CD4-positive, alpha-beta T cell treated with Interleukin-4 for 4 hours (primary cell): ENCODE measurements around the gene PES1.
"Not testable (repeated sequence)": the region's sequence is repeated elsewhere in the genome, so short reads cannot be mapped to it uniquely, and the experiment has no call there.

Source experiments
- DNase-seq: peaks from one replicate; pipeline ENCODE4 v3.0.0-alpha.2; 2020

PES1 gene

DNA sequence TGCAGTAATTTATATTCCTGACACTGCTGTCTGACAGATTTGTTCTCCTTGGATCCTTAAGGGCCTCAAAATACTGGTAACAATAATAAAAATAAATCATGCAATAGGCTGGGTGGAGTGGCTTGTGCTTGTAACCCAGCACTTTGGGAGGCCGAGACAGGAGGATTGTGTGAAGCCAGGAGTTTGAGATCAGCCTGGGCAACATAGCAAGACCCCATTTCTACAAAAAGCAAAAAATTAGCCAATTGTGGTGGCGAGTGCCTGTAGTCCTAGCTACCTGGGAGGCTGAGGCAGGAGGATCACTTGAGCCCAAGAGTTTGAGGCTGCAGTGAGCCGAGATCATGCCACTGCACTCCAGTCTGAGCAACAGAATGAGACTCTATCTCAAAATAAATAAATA lies 39.9 kb downstream of the PES1 start:
- not testable (repeated sequence) for DNase-seq

DNA sequence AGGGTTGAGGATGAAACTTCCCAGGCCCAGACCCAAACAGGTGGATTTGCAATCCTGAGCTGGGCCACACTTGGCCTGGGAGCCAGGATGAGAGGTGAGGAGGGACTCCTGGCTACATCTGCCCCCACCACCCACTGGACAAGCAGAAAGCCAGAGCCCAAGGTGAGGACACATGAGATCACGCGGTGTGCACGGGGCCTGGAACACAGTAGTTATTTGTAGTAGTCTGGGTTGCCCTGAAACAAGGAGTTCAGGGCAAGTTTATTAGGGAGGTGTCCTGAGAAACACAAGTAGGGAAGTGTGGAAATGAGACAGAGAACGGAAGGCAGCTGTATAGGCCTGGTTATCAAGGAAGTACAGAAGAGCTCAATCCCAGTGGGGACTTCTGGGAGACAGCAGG lies 44.5 kb downstream of the PES1 start:
- no peak for DNase-seq

DNA sequence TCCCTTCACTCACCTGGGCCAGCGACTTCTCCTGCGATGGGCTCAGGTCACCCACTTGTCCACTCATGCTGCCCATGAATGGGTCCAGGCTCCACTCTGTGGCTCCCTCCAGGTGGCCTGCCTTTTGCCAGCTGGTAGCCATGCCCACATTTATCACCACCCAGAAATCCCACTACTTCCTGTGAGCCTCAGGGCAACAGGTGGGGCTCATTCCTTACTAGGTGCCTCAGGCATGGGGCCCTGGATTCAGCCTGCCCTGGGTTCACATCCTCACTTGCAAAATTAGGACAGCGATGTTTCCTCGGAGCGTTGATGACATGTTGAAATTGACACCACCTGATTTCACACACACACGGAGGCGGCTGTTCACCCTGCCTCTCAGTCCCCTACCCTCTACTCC lies 45.1 kb downstream of the PES1 start, which contains the start of gene SEC14L6:
TSS of gene SEC14L6 (minus strand) at position 126 of the 400 bp plus-strand sequence. CDS start at position 67, 59 bp downstream.
- no peak for DNase-seq

DNA sequence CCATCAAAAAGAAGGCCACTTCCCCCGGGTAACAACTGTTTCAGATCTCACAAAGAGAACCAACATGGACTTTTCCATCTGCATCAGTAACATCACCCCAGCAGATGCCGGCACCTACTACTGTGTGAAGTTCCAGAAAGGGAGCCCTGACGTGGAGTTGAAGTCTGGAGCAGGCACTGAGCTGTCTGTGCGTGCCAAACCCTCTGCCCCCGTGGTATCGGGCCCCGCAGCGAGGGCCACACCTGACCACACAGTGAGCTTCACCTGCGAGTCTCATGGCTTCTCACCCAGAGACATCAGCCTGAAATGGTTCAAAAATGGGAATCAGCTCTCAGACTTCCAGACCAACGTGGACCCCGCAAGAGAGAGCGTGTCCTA lies 48.9 kb downstream of the PES1 start:
- no peak for DNase-seq

DNA sequence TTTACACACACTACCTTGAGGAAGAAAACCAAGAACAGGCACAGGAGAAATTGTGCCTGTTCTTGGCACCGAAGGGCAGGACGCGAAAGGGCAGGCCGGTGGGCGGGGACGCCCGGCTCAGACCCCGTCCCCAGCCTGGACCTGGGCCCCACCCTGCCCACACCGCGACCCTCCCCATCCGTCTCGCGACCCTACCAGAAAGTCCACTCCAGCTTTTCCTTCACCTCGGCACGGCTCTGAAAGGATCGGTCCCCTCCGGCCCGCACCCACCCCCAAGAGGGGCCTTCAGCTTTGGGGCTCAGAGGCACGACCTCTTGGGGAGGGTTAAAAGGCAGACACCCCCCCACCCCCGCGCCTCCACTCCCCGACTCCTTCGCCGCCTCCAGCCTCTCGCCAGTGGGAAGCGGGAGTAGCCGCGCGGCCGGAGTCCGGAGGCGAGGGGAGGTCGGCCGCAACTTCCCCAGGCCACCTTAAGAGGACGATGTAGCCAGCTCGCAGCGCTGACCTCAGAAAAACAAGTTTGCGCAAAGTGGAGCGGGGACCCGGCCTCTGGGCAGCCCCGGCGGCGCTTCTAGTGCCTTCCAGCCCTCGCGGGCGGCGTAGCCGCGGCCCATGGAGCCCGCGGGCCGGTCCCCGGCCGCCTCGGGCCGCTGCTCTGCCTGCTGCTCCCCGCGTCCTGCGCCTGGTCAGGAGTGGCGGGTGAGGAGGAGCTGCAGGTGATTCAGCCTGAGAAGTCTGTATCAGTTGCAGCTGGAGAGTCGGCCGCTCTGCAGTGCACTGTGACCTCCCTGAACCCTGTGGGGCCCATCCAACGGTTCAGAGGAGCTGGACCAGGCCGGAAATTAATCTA lies 49.5 kb downstream of the PES1 start:
- no peak for DNase-seq

DNA sequence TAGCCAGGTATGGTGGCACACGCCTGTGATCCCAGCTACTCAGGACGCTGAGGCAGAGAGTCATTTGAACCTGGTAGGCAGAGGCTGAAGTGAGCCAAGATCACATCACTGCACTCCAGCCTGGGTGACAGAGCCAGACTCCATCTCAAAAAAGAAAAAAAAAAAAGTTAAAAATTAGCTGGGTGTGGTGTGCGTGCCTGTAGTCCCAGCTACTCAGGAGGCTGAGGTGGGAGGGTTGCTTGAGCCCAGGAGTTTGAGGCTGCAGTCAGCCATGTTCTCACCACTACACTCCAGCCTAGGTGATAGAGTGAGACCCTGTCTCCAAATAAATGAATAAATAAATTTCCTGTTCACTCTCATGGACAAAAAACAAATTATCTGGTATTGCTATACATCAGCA lies 50.2 kb downstream of the PES1 start:
- DNase-seq, result not testable (repeated sequence)

DNA sequence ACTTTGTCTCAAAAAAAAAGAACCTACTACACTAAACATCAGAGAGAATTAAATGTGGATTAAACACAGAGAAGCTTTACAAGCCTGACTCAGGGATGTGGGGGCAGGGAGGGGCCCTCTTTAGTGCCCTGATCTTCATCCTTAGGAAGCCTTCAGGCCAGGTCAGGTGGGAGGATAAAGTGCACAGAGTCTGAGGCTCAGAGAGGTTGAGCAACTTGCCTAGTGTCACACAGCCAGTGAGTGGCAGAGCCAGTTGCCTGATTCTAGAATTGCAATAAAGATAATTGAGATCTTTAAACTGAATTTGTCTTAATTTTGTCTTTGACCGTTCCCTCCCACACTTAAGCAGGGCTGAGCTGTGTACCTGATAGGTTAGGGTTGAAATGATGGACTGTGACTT lies 52.3 kb downstream of the PES1 start:
- no peak for DNase-seq

DNA sequence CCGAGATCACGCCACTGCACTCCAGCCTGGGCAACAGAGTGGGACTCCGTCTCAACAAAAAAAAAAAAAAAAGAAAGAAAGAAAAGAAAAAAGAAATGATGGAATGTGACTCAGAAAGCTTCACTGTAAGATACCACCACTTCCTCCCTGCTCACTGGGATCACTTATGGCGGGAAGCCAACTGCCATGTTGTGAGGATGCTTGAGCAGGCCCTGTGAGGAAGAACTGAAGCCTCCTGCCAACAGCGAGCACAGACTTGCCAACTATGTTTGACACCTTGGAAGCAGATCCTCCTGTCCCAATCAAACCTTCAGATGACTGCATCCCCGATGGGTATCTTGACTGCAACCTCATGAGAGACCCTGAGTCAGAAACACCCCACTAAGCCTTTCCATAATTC lies 53.4 kb downstream of the PES1 start:
- no peak for DNase-seq

DNA sequence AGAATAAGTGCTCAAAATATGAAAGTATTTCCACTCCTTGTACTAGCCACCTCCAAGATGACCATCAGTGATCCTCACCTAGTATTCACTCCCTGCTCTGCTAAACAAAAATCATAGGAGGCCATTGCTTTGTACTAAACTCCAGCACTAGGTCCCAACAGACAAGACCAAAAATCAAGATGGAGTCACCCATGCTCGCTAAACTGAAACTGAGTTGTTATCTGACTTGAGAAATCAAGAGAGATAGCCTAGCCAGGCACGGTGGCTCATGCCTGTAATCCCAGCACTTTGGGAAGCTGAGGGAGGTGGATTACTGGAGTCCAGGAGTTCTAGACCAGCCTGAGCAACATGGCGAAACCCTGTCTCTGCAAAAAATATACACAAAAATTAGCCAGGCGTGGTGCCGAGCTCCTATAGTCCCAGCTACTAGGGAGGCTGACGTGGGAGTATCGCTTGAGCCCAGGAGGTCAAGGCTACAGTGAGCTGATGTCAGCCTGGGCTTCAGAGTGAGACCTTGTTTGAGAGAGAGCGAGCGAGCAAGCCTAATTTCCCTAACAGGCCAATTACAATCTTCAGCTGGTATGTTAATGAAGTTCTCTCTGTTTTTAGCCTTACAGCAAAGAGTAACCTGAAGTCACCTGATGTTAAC lies 54.5 kb downstream of the PES1 start:
- DNase-seq, result no peak

DNA sequence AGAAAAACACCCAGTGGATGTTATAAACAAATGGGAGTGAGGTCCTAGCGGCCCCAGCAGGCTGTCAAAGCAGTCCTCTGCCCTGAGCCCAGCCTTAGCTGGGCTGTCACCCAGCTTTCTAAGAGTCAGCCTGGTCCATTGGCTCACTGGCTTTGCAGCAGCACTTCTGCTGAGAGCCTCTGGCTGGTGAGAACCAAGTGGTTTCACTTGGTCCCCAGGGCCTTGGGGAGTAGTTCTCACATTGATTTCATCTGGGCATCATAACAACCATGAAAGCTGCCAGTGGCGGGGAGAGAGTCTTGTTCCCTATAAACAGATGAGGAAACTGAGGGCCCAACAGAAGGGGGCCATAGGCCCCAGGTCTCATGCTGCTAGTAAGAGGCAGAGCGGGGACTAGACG lies 56.5 kb downstream of the PES1 start:
- no peak for DNase-seq

DNA sequence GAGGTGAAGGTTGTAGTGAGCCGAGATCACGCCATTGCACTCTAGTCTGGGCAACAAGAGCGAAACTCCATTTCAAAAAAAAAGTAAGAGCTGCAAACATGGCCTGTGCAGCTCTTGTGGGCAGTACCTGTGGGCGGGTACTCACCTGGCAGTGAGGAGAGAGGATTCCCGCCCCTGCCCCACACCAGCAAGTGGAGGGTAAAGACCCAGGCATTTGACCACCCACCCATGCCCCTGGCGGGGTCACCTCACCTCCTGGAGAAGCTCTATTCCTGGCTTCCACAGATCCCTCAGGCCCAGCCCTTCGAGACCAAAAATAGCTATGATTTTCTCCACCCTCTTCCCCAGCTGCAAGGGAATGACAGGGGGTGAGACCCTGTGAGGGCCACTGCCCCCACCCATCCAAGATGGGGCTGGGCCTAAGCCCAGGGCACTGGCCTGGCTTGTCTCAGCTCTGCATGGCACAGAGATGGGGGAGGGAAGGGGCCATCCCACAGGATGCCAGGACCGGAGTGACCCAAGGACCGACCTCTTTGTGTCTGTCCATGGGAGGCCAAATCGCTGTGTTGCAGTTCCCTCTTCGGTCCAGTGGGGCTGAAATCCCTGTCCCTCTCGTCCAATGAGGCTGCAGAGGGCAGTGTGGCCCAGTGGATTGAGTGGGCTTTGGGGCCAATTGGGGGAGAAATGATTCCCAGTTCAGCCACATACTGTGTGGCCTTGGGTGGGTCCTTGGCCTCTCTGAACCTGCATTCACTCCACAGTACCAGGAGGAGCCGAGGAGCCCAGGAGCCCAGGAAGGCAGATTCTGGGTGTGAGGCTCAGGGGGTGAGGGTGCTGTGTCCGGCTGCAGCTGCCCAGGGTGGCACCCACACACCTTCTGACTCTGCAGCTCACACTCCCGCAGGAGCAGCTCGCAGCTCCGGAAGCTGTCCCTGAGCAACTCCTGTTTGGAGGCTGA lies 59.8 kb downstream of the PES1 start:
- no peak for DNase-seq

DNA sequence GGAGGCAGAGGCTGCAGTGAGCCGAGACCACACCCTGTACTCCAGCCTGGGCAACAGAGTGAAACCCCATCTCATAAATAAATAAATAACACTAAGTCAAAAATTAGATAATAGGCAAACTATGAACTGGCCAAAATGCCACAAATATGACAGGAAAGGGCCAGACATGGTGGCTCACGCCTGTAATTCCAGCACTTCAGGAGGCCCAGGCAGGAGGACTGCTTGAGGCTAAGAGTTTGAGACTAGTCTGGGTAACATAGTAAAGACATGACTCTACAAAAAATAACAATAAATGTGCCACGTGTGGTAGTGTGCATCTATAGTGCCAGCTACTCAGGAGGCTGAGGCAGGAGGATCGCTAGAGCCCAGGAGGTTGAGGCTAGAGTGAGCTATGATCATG lies 65.1 kb downstream of the PES1 start:
- no peak for DNase-seq
